H1 (cell line): ENCODE results near the gene RPS4Y2. TPM values are rescaled to one million over a fixed set of nuclear protein-coding genes. Genes with fewer than 3 reads are reported as not detected.

Experiments
- CTCF ChIA-PET: fragments of 300-600 bp; sonication (Branson Sonifier 250); formaldehyde crosslinking; loops from one replicate; lab custom pipeline; 2021; ENCODE audit not compliant: partially characterized antibody; lab: Charles Lee
- POLR2A ChIA-PET: fragments of 300-600 bp; sonication (Branson Sonifier 250); formaldehyde crosslinking; loops from one replicate; lab custom pipeline; 2021; ENCODE audit warnings: inconsistent platforms; ENCODE audit not compliant: partially characterized antibody; lab: Charles Lee
- DNase-seq, 2 experiments: peaks; one replicate each; pipeline versions ENCODE4 v3.0.0 to v3.0.0-alpha.2; 2010 to 2022; ENCODE audit warnings: low spot score in 2 of 2, low read depth in 1 of 2, mixed read lengths in 1 of 2
- FAIRE-seq: peaks from 2 replicates; lab custom pipeline; 2011; peaks lifted over from hg19 to GRCh38; lab: Jason Lieb, UNC
- H2AFZ ChIP-seq: 2 replicates; pipeline ENCODE4 v1.8.1; 2012; ENCODE audit warnings: low read length, inconsistent platforms
- H2AK5ac ChIP-seq: 2 replicates; pipeline ENCODE4 v1.6.1; 2013; ENCODE audit warnings: low read depth, low read length
- H2BK120ac ChIP-seq: replicated peaks from 2 replicates; pipeline ENCODE3; 2013; ENCODE audit warnings: low read depth, low read length, inconsistent platforms
- H2BK12ac ChIP-seq: 2 replicates; pipeline ENCODE4 v1.6.1; 2013; ENCODE audit warnings: low read depth, low read length
- H2BK15ac ChIP-seq: 2 replicates; pipeline ENCODE4 v1.6.1; 2013; ENCODE audit warnings: low read length
- H2BK20ac ChIP-seq: 2 replicates; pipeline ENCODE4 v1.6.1; 2013; ENCODE audit warnings: low read length
- H2BK5ac ChIP-seq: 2 replicates; pipeline ENCODE4 v1.6.1; 2013; ENCODE audit warnings: low read depth, low read length
- H3K14ac ChIP-seq: 2 replicates; pipeline ENCODE4 v1.6.1; 2013; ENCODE audit warnings: inconsistent platforms; ENCODE audit not compliant: insufficient read length
- H3K18ac ChIP-seq: 2 replicates; pipeline ENCODE4 v1.6.1; 2013; ENCODE audit warnings: low read length; ENCODE audit errors: extremely low read depth
- H3K23ac ChIP-seq: 2 replicates; pipeline ENCODE4 v1.6.1; 2013; ENCODE audit warnings: inconsistent platforms; ENCODE audit not compliant: insufficient read length
- H3K23me2 ChIP-seq: 2 replicates; pipeline ENCODE4 v1.6.1; 2013; ENCODE audit warnings: low read depth, low read length
- H3K27ac ChIP-seq: 2 replicates; pipeline ENCODE4 v1.6.1; 2011; ENCODE audit warnings: low read depth, low read length, inconsistent platforms
- H3K27me3 ChIP-seq, 4 experiments: replicated peaks in 1 of 4; 1 replicate in 1 of 4; 2 replicates in 3 of 4; pipeline versions ENCODE4 v1.6.1 to v1.8.1; 2011 to 2013; ENCODE audit warnings: low read length in 3 of 4, mild to moderate bottlenecking in 3 of 4, inconsistent platforms in 2 of 4, mixed read lengths in 2 of 4, moderate library complexity in 1 of 4; ENCODE audit not compliant: control insufficient read depth in 3 of 4, insufficient read depth in 3 of 4; ENCODE audit errors: extremely low read depth in 1 of 4
- H3K36me3 ChIP-seq, 4 experiments: 2 replicates each; pipeline versions ENCODE4 v1.6.1 to v1.8.1; 2011 to 2013; ENCODE audit warnings: mild to moderate bottlenecking in 4 of 4, low read length in 3 of 4, moderate library complexity in 2 of 4, control low read depth in 1 of 4, inconsistent platforms in 1 of 4; ENCODE audit not compliant: insufficient read depth in 4 of 4, control insufficient read depth in 2 of 4
- H3K4ac ChIP-seq: replicated peaks from 2 replicates; pipeline ENCODE3; 2013; ENCODE audit warnings: low read length, low read depth, mixed read lengths, inconsistent platforms; ENCODE audit not compliant: insufficient read length
- H3K4me1 ChIP-seq, 4 experiments: replicated peaks in 1 of 4; 1 replicate in 1 of 4; 2 replicates in 3 of 4; pipeline versions ENCODE4 v1.6.1 to v1.8.1; 2011 to 2013; ENCODE audit warnings: low read length in 3 of 4, inconsistent platforms in 2 of 4, mixed read lengths in 1 of 4; ENCODE audit not compliant: insufficient read depth in 4 of 4, control insufficient read depth in 3 of 4
- H3K4me2 ChIP-seq, 2 experiments: 2 replicates each; pipeline versions ENCODE4 v1.6.1 to v1.8.1; 2011 to 2013; ENCODE audit warnings: low read depth in 2 of 2, low read length in 2 of 2, control low read depth in 1 of 2, inconsistent platforms in 1 of 2, mild to moderate bottlenecking in 1 of 2; ENCODE audit not compliant: insufficient read depth in 1 of 2
- H3K4me3 ChIP-seq, 4 experiments: fragments of 200-600, 300-600 bp in 1 of 4; sonication (generic), shearing (Covaris generic), sonication (Bioruptor Twin) in 1 of 4; 2 replicates each; pipeline versions ENCODE4 v1.5.1 to v1.8.1; 2011 to 2016; ENCODE audit warnings: low read length in 4 of 4, low read depth in 3 of 4, control low read depth in 2 of 4, inconsistent platforms in 2 of 4, mild to moderate bottlenecking in 2 of 4, mixed read lengths in 1 of 4, moderate library complexity in 1 of 4; ENCODE audit not compliant: insufficient read depth in 2 of 4; ENCODE audit errors: extremely low read depth in 1 of 4
- H3K56ac ChIP-seq: replicated peaks from 2 replicates; pipeline ENCODE3; 2013; ENCODE audit warnings: low read depth, mild to moderate bottlenecking, mixed read lengths, low read length, inconsistent platforms; ENCODE audit not compliant: insufficient read length
- H3K79me1 ChIP-seq: 2 replicates; pipeline ENCODE4 v1.6.1; 2013; ENCODE audit warnings: low read depth, low read length, control low read depth
- H3K79me2 ChIP-seq, 2 experiments: 2 replicates each; pipeline versions ENCODE4 v1.6.1 to v1.8.1; 2012 to 2013; ENCODE audit warnings: low read length in 2 of 2, mild to moderate bottlenecking in 2 of 2, inconsistent platforms in 1 of 2; ENCODE audit not compliant: insufficient read depth in 2 of 2, control insufficient read depth in 1 of 2
- H3K9ac ChIP-seq, 4 experiments: replicated peaks in 1 of 4; 1 replicate in 1 of 4; 2 replicates in 3 of 4; pipeline versions ENCODE4 v1.6.1 to v1.8.1; 2011 to 2013; ENCODE audit warnings: low read depth in 3 of 4, low read length in 3 of 4, control low read depth in 2 of 4, mild to moderate bottlenecking in 2 of 4, moderate library complexity in 2 of 4, inconsistent platforms in 1 of 4; ENCODE audit errors: extremely low read depth in 1 of 4
- H3K9me3 ChIP-seq, 2 experiments: 2 replicates each; pipeline versions ENCODE4 v1.6.1 to v1.8.1; 2012 to 2013; ENCODE audit warnings: mild to moderate bottlenecking in 2 of 2, moderate library complexity in 2 of 2, control low read depth in 1 of 2, inconsistent platforms in 1 of 2, low read depth in 1 of 2, low read length in 1 of 2, mixed read lengths in 1 of 2; ENCODE audit not compliant: insufficient read depth in 2 of 2
- H4K20me1 ChIP-seq, 2 experiments: replicated peaks in 1 of 2; 2 replicates each; pipeline versions ENCODE3 to v1.8.1; 2011 to 2013; ENCODE audit warnings: inconsistent platforms in 2 of 2, low read length in 2 of 2, mild to moderate bottlenecking in 1 of 2; ENCODE audit not compliant: insufficient read depth in 2 of 2, control insufficient read depth in 1 of 2
- H4K5ac ChIP-seq: 2 replicates; pipeline ENCODE4 v1.6.1; 2013; ENCODE audit warnings: low read length, low read depth, mixed read lengths, inconsistent platforms; ENCODE audit not compliant: insufficient read length
- H4K8ac ChIP-seq: 2 replicates; pipeline ENCODE4 v1.8.0; 2013; ENCODE audit warnings: mild to moderate bottlenecking, moderate library complexity, low read length, inconsistent platforms; ENCODE audit not compliant: insufficient read depth; ENCODE audit errors: extremely low read depth
- H4K91ac ChIP-seq: replicated peaks from 2 replicates; pipeline ENCODE3; 2013; ENCODE audit warnings: low read length, mixed read lengths, inconsistent platforms; ENCODE audit not compliant: insufficient read length
- CEBPB ChIP-seq: IDR thresholded peaks from 2 replicates; pipeline ENCODE4 v1.6.1; 2012; ENCODE audit warnings: low read depth, low read length
- CHD1 ChIP-seq: IDR thresholded peaks from 2 replicates; pipeline ENCODE4 v1.6.1; 2012; ENCODE audit warnings: low read depth, low read length, improper control_type of control experiment
- CHD2 ChIP-seq: IDR thresholded peaks from 2 replicates; pipeline ENCODE4 v1.6.1; 2012; ENCODE audit warnings: low read length, improper control_type of control experiment
- EGR1 ChIP-seq: IDR thresholded peaks from 2 replicates; pipeline ENCODE4 v1.6.1; 2011; ENCODE audit warnings: low read depth, low read length, borderline replicate concordance
- EZH2 ChIP-seq: fragments of 200-600 bp; sonication (generic); IDR thresholded peaks from 2 replicates; pipeline ENCODE4 v1.7.1; 2012; ENCODE audit warnings: low read depth, mild to moderate bottlenecking, moderate library complexity, low read length, inconsistent platforms; ENCODE audit not compliant: severe bottlenecking
- GABPA ChIP-seq: IDR thresholded peaks from 2 replicates; pipeline ENCODE4 v1.6.1; 2011; ENCODE audit warnings: mild to moderate bottlenecking, low read length, moderate library complexity, borderline replicate concordance; ENCODE audit not compliant: insufficient read depth
- HDAC6 ChIP-seq: IDR thresholded peaks from one replicate; pipeline ENCODE4 v1.7.1; 2012; ENCODE audit warnings: low read depth, mild to moderate bottlenecking, inconsistent platforms, low read length, moderate library complexity
- KDM1A ChIP-seq: fragments of 200-600, 300-600 bp; sonication (generic); IDR thresholded peaks from 2 replicates; pipeline ENCODE4 v1.7.1; 2016; ENCODE audit warnings: mild to moderate bottlenecking, low read length, borderline replicate concordance
- MAFK ChIP-seq: IDR thresholded peaks from 2 replicates; pipeline ENCODE4 v1.6.1; 2012; ENCODE audit warnings: low read depth, mild to moderate bottlenecking, improper control_type of control experiment, low read length
- PHF8 ChIP-seq: fragments of 200-600 bp; sonication (generic); conservative IDR thresholded peaks from 2 replicates; pipeline ENCODE4 v1.7.1; 2012; ENCODE audit warnings: low read depth, mild to moderate bottlenecking, inconsistent platforms, low read length, moderate library complexity
- POLR2A ChIP-seq, 2 experiments: IDR thresholded peaks; 1 replicate in 1 of 2; 2 replicates in 1 of 2; pipeline ENCODE4 v1.6.1; 2011; ENCODE audit warnings: low read depth in 2 of 2, low read length in 2 of 2, mild to moderate bottlenecking in 2 of 2; ENCODE audit errors: control extremely low read depth in 1 of 2
- RAD21 ChIP-seq, 2 experiments: IDR thresholded peaks in 1 of 2; conservative IDR thresholded peaks in 1 of 2; 2 replicates each; pipeline ENCODE4 v1.6.1; 2011; ENCODE audit warnings: low read depth in 2 of 2, low read length in 2 of 2, improper control_type of control experiment in 1 of 2, inconsistent platforms in 1 of 2, mild to moderate bottlenecking in 1 of 2, moderate library complexity in 1 of 2
- RNF2 ChIP-seq: fragments of 200-900, 300-1000 bp; sonication (generic); IDR thresholded peaks from 2 replicates; pipeline ENCODE4 v1.7.1; 2016; ENCODE audit warnings: borderline replicate concordance, low read depth, mild to moderate bottlenecking, antibody characterized with exemption, low read length; ENCODE audit not compliant: poor library complexity, severe bottlenecking; ENCODE audit errors: missing control alignments
- RXRA ChIP-seq: IDR thresholded peaks from 2 replicates; pipeline ENCODE4 v1.6.1; 2011; ENCODE audit warnings: low read depth, mild to moderate bottlenecking, low read length, moderate library complexity; ENCODE audit not compliant: insufficient read depth
- TCF12 ChIP-seq: IDR thresholded peaks from 2 replicates; pipeline ENCODE4 v1.6.1; 2011; ENCODE audit warnings: low read depth, mild to moderate bottlenecking, low read length
- WGBS, 2 experiments: shearing (Covaris generic) in 1 of 2; methylation state at CpG; one replicate each; pipeline versions ENCODE4 v1.1.6 to v1.1.7; 2013 to 2015; ENCODE audit warnings: low lambda C conversion rate in 2 of 2, mixed read lengths in 2 of 2, inconsistent platforms in 1 of 2, low coverage in 1 of 2, missing lambda C conversion rate in 1 of 2; ENCODE audit not compliant: insufficient replicate concordance in 2 of 2, insufficient coverage in 1 of 2, insufficient read length in 1 of 2; ENCODE audit errors: extremely low coverage in 1 of 2, missing lambda C conversion rate in 1 of 2; 5-methylcytosine and 5-hydroxymethylcytosine counted together
- polyA plus RNA-seq, 7 experiments: library from polyadenylated mRNA; depleted of rRNA in 3 of 7; stranded (reverse) in 5 of 7; unstranded in 2 of 7; fragments of >200 nt in 5 of 7; fragments of 200-250 nt in 2 of 7; gene quantifications; 1 replicate in 5 of 7; 2 replicates in 1 of 7; 4 replicates in 1 of 7; pipeline versions ENCODE4 v1.2.1 to v1.2.3, GENCODE V29; 2011 to 2013; ENCODE audit warnings: missing spikeins in 2 of 7, mixed read lengths in 2 of 7
- total RNA-seq: library from RNA; stranded (reverse); fragmentation: NEBNext Ultra II Directional; extraction: Animal tissue kit (Norgen Biotek cat#: 25700); gene quantifications from 2 replicates; pipeline ENCODE4 v1.2.1, GENCODE V29; 2021

RPS4Y2 gene
- total and polyA plus RNA-seq, 2 of the 8 experiments (the other 6 are each of a cell fraction or from before 2014, with no cell fraction given): not detected

GRCh38 chrY:20776104-20776503 lies 20.2 kb downstream of the RPS4Y2 start:
- H3K23me2 ChIP-seq: no peaks in the 10 kb centered on the region; the same call in 1 of the 2 replicates
- no peak overlapping the region for H3K18ac ChIP-seq
- H3K9ac ChIP-seq: no peak overlapping the region
- H2BK12ac ChIP-seq: no peak overlapping the region
- CTCF ChIA-PET: no interaction called here
- H3K4me3 ChIP-seq: no peak overlapping the region
- H3K14ac ChIP-seq: no peak overlapping the region
- no peaks in the 10 kb centered on the region for H3K4me1 ChIP-seq
- no peak overlapping the region for H3K4ac ChIP-seq
- WGBS, 2 experiments: 70% methylated on average over 4 of the region's 4 CpGs; no CpG with 5 or more reads in 1 of the 2 experiments
- DNase-seq (no peak), FAIRE-seq (no peak)
- no peak overlapping the region for H2AK5ac ChIP-seq
- H4K91ac ChIP-seq: no peak overlapping the region
- H3K27me3 ChIP-seq: no peaks in the 10 kb centered on the region
- H4K20me1 ChIP-seq: no peaks in the 10 kb centered on the region
- H3K4me2 ChIP-seq: no peak overlapping the region
- H2BK15ac ChIP-seq: no peak overlapping the region
- H2BK120ac ChIP-seq: no peak overlapping the region
- no peaks in the 10 kb centered on the region for H3K36me3 ChIP-seq
- no peak overlapping the region for H3K23ac ChIP-seq
- H4K8ac ChIP-seq: no peak overlapping the region
- H4K5ac ChIP-seq: no peak overlapping the region
- H2BK20ac ChIP-seq: no peak overlapping the region
- H3K27ac ChIP-seq: no peak overlapping the region
- H3K79me2 ChIP-seq: no peaks in the 10 kb centered on the region
- POLR2A ChIA-PET: no interaction called here
- H2BK5ac ChIP-seq: no peak overlapping the region
- H3K56ac ChIP-seq: no peak overlapping the region
- no peaks in the 10 kb centered on the region for H3K79me1 ChIP-seq
- H3K9me3 ChIP-seq: peaks cover 8 to 32% of the 10 kb centered on the region in 2 experiments
- H2AFZ ChIP-seq: no peak overlapping the region
- TF ChIP-seq PHF8 (no peak), RXRA (no peak), MAFK (no peak), KDM1A (no peak), CHD2 (no peak), HDAC6 (no peak), TCF12 (no peak), CEBPB (no peak), RNF2 (no peak), CHD1 (no peak), EGR1 (no peak), EZH2 (no peak), POLR2A (IDR thresholded peaks at IDR 0.05; ENCODE audit: control extremely low read depth in 1 of 2, low read depth in 2 of 2, low read length in 2 of 2) (no peak), GABPA (no peak), RAD21 (IDR thresholded peaks at IDR 0.05 in 1 of 2, conservative IDR thresholded peaks at IDR 0.05 in 1 of 2; ENCODE audit: low read depth in 2 of 2, low read length in 2 of 2) (no peak)
